H1 (cell line): ENCODE data around the gene PGBD5. TPM values are rescaled to one million over a fixed set of nuclear protein-coding genes. Genes with fewer than 3 reads are reported as not detected.

ENCODE experiments used
- CTCF ChIA-PET: fragments of 300-600 bp; sonication (Branson Sonifier 250); formaldehyde crosslinking; loops from one replicate; lab custom pipeline; 2021; ENCODE audit not compliant: partially characterized antibody; lab: Charles Lee
- POLR2A ChIA-PET: fragments of 300-600 bp; sonication (Branson Sonifier 250); formaldehyde crosslinking; loops from one replicate; lab custom pipeline; 2021; ENCODE audit warnings: inconsistent platforms; ENCODE audit not compliant: partially characterized antibody; lab: Charles Lee
- DNase-seq, 2 experiments: peaks; one replicate each; pipeline versions ENCODE4 v3.0.0 to v3.0.0-alpha.2; 2010 to 2022; ENCODE audit warnings: low spot score in 2 of 2, low read depth in 1 of 2, mixed read lengths in 1 of 2
- FAIRE-seq: peaks from 2 replicates; lab custom pipeline; 2011; peaks lifted over from hg19 to GRCh38; lab: Jason Lieb, UNC
- H2AFZ ChIP-seq: 2 replicates; pipeline ENCODE4 v1.8.1; 2012; ENCODE audit warnings: low read length, inconsistent platforms
- H2AK5ac ChIP-seq: 2 replicates; pipeline ENCODE4 v1.6.1; 2013; ENCODE audit warnings: low read depth, low read length
- H2BK120ac ChIP-seq: replicated peaks from 2 replicates; pipeline ENCODE3; 2013; ENCODE audit warnings: low read depth, low read length, inconsistent platforms
- H2BK12ac ChIP-seq: 2 replicates; pipeline ENCODE4 v1.6.1; 2013; ENCODE audit warnings: low read depth, low read length
- H2BK15ac ChIP-seq: 2 replicates; pipeline ENCODE4 v1.6.1; 2013; ENCODE audit warnings: low read length
- H2BK20ac ChIP-seq: 2 replicates; pipeline ENCODE4 v1.6.1; 2013; ENCODE audit warnings: low read length
- H2BK5ac ChIP-seq: 2 replicates; pipeline ENCODE4 v1.6.1; 2013; ENCODE audit warnings: low read depth, low read length
- H3K14ac ChIP-seq: 2 replicates; pipeline ENCODE4 v1.6.1; 2013; ENCODE audit warnings: inconsistent platforms; ENCODE audit not compliant: insufficient read length
- H3K18ac ChIP-seq: 2 replicates; pipeline ENCODE4 v1.6.1; 2013; ENCODE audit warnings: low read length; ENCODE audit errors: extremely low read depth
- H3K23ac ChIP-seq: 2 replicates; pipeline ENCODE4 v1.6.1; 2013; ENCODE audit warnings: inconsistent platforms; ENCODE audit not compliant: insufficient read length
- H3K23me2 ChIP-seq: 2 replicates; pipeline ENCODE4 v1.6.1; 2013; ENCODE audit warnings: low read depth, low read length
- H3K27ac ChIP-seq: 2 replicates; pipeline ENCODE4 v1.6.1; 2011; ENCODE audit warnings: low read depth, low read length, inconsistent platforms
- H3K27me3 ChIP-seq, 4 experiments: replicated peaks in 1 of 4; 1 replicate in 1 of 4; 2 replicates in 3 of 4; pipeline versions ENCODE4 v1.6.1 to v1.8.1; 2011 to 2013; ENCODE audit warnings: low read length in 3 of 4, mild to moderate bottlenecking in 3 of 4, inconsistent platforms in 2 of 4, mixed read lengths in 2 of 4, moderate library complexity in 1 of 4; ENCODE audit not compliant: control insufficient read depth in 3 of 4, insufficient read depth in 3 of 4; ENCODE audit errors: extremely low read depth in 1 of 4
- H3K36me3 ChIP-seq, 4 experiments: 2 replicates each; pipeline versions ENCODE4 v1.6.1 to v1.8.1; 2011 to 2013; ENCODE audit warnings: mild to moderate bottlenecking in 4 of 4, low read length in 3 of 4, moderate library complexity in 2 of 4, control low read depth in 1 of 4, inconsistent platforms in 1 of 4; ENCODE audit not compliant: insufficient read depth in 4 of 4, control insufficient read depth in 2 of 4
- H3K4ac ChIP-seq: replicated peaks from 2 replicates; pipeline ENCODE3; 2013; ENCODE audit warnings: low read length, low read depth, mixed read lengths, inconsistent platforms; ENCODE audit not compliant: insufficient read length
- H3K4me1 ChIP-seq, 4 experiments: replicated peaks in 1 of 4; 1 replicate in 1 of 4; 2 replicates in 3 of 4; pipeline versions ENCODE4 v1.6.1 to v1.8.1; 2011 to 2013; ENCODE audit warnings: low read length in 3 of 4, inconsistent platforms in 2 of 4, mixed read lengths in 1 of 4; ENCODE audit not compliant: insufficient read depth in 4 of 4, control insufficient read depth in 3 of 4
- H3K4me2 ChIP-seq, 2 experiments: 2 replicates each; pipeline versions ENCODE4 v1.6.1 to v1.8.1; 2011 to 2013; ENCODE audit warnings: low read depth in 2 of 2, low read length in 2 of 2, control low read depth in 1 of 2, inconsistent platforms in 1 of 2, mild to moderate bottlenecking in 1 of 2; ENCODE audit not compliant: insufficient read depth in 1 of 2
- H3K4me3 ChIP-seq, 4 experiments: fragments of 200-600, 300-600 bp in 1 of 4; sonication (generic), shearing (Covaris generic), sonication (Bioruptor Twin) in 1 of 4; 2 replicates each; pipeline versions ENCODE4 v1.5.1 to v1.8.1; 2011 to 2016; ENCODE audit warnings: low read length in 4 of 4, low read depth in 3 of 4, control low read depth in 2 of 4, inconsistent platforms in 2 of 4, mild to moderate bottlenecking in 2 of 4, mixed read lengths in 1 of 4, moderate library complexity in 1 of 4; ENCODE audit not compliant: insufficient read depth in 2 of 4; ENCODE audit errors: extremely low read depth in 1 of 4
- H3K56ac ChIP-seq: replicated peaks from 2 replicates; pipeline ENCODE3; 2013; ENCODE audit warnings: low read depth, mild to moderate bottlenecking, mixed read lengths, low read length, inconsistent platforms; ENCODE audit not compliant: insufficient read length
- H3K79me1 ChIP-seq: 2 replicates; pipeline ENCODE4 v1.6.1; 2013; ENCODE audit warnings: low read depth, low read length, control low read depth
- H3K79me2 ChIP-seq, 2 experiments: 2 replicates each; pipeline versions ENCODE4 v1.6.1 to v1.8.1; 2012 to 2013; ENCODE audit warnings: low read length in 2 of 2, mild to moderate bottlenecking in 2 of 2, inconsistent platforms in 1 of 2; ENCODE audit not compliant: insufficient read depth in 2 of 2, control insufficient read depth in 1 of 2
- H3K9ac ChIP-seq, 4 experiments: replicated peaks in 1 of 4; 1 replicate in 1 of 4; 2 replicates in 3 of 4; pipeline versions ENCODE4 v1.6.1 to v1.8.1; 2011 to 2013; ENCODE audit warnings: low read depth in 3 of 4, low read length in 3 of 4, control low read depth in 2 of 4, mild to moderate bottlenecking in 2 of 4, moderate library complexity in 2 of 4, inconsistent platforms in 1 of 4; ENCODE audit errors: extremely low read depth in 1 of 4
- H3K9me3 ChIP-seq, 2 experiments: 2 replicates each; pipeline versions ENCODE4 v1.6.1 to v1.8.1; 2012 to 2013; ENCODE audit warnings: mild to moderate bottlenecking in 2 of 2, moderate library complexity in 2 of 2, control low read depth in 1 of 2, inconsistent platforms in 1 of 2, low read depth in 1 of 2, low read length in 1 of 2, mixed read lengths in 1 of 2; ENCODE audit not compliant: insufficient read depth in 2 of 2
- H4K20me1 ChIP-seq, 2 experiments: replicated peaks in 1 of 2; 2 replicates each; pipeline versions ENCODE3 to v1.8.1; 2011 to 2013; ENCODE audit warnings: inconsistent platforms in 2 of 2, low read length in 2 of 2, mild to moderate bottlenecking in 1 of 2; ENCODE audit not compliant: insufficient read depth in 2 of 2, control insufficient read depth in 1 of 2
- H4K5ac ChIP-seq: 2 replicates; pipeline ENCODE4 v1.6.1; 2013; ENCODE audit warnings: low read length, low read depth, mixed read lengths, inconsistent platforms; ENCODE audit not compliant: insufficient read length
- H4K8ac ChIP-seq: 2 replicates; pipeline ENCODE4 v1.8.0; 2013; ENCODE audit warnings: mild to moderate bottlenecking, moderate library complexity, low read length, inconsistent platforms; ENCODE audit not compliant: insufficient read depth; ENCODE audit errors: extremely low read depth
- H4K91ac ChIP-seq: replicated peaks from 2 replicates; pipeline ENCODE3; 2013; ENCODE audit warnings: low read length, mixed read lengths, inconsistent platforms; ENCODE audit not compliant: insufficient read length
- BRCA1 ChIP-seq: IDR thresholded peaks from 2 replicates; pipeline ENCODE4 v1.6.1; 2012; ENCODE audit warnings: low read depth, low read length, improper control_type of control experiment
- CREB1 ChIP-seq: IDR thresholded peaks from 2 replicates; pipeline ENCODE4 v1.6.1; 2012; ENCODE audit warnings: inconsistent platforms
- HDAC2 ChIP-seq, 2 experiments: fragments of 300-600 bp in 1 of 2; sonication (generic) in 1 of 2; IDR thresholded peaks; 2 replicates each; pipeline ENCODE4 v1.6.1; 2011 to 2012; ENCODE audit warnings: low read depth in 2 of 2, low read length in 2 of 2, mild to moderate bottlenecking in 2 of 2, moderate library complexity in 2 of 2, borderline replicate concordance in 1 of 2, inconsistent platforms in 1 of 2
- POLR2A ChIP-seq, 2 experiments: IDR thresholded peaks; 1 replicate in 1 of 2; 2 replicates in 1 of 2; pipeline ENCODE4 v1.6.1; 2011; ENCODE audit warnings: low read depth in 2 of 2, low read length in 2 of 2, mild to moderate bottlenecking in 2 of 2; ENCODE audit errors: control extremely low read depth in 1 of 2
- SIN3A ChIP-seq, 2 experiments: IDR thresholded peaks in 1 of 2; conservative IDR thresholded peaks in 1 of 2; 2 replicates each; pipeline ENCODE4 v1.6.1; 2011 to 2012; ENCODE audit warnings: low read length in 2 of 2, improper control_type of control experiment in 1 of 2, low read depth in 1 of 2, mild to moderate bottlenecking in 1 of 2
- SIRT6 ChIP-seq: IDR thresholded peaks from one replicate; pipeline ENCODE4 v1.7.1; 2012; ENCODE audit warnings: low read length, inconsistent platforms
- SIX5 ChIP-seq: IDR thresholded peaks from 2 replicates; pipeline ENCODE4 v1.6.1; 2011; ENCODE audit warnings: mild to moderate bottlenecking, low read depth, low read length
- SP4 ChIP-seq: IDR thresholded peaks from 2 replicates; pipeline ENCODE4 v1.6.1; 2012; ENCODE audit warnings: low read length, inconsistent platforms
- TAF7 ChIP-seq: optimal IDR thresholded peaks from 2 replicates; pipeline ENCODE3; 2011; ENCODE audit warnings: low read depth, mild to moderate bottlenecking, inconsistent platforms, low read length, moderate library complexity, borderline replicate concordance
- WGBS, 2 experiments: shearing (Covaris generic) in 1 of 2; methylation state at CpG; one replicate each; pipeline versions ENCODE4 v1.1.6 to v1.1.7; 2013 to 2015; ENCODE audit warnings: low lambda C conversion rate in 2 of 2, mixed read lengths in 2 of 2, inconsistent platforms in 1 of 2, low coverage in 1 of 2, missing lambda C conversion rate in 1 of 2; ENCODE audit not compliant: insufficient replicate concordance in 2 of 2, insufficient coverage in 1 of 2, insufficient read length in 1 of 2; ENCODE audit errors: extremely low coverage in 1 of 2, missing lambda C conversion rate in 1 of 2; 5-methylcytosine and 5-hydroxymethylcytosine counted together
- polyA plus RNA-seq, 7 experiments: library from polyadenylated mRNA; depleted of rRNA in 3 of 7; stranded (reverse) in 5 of 7; unstranded in 2 of 7; fragments of >200 nt in 5 of 7; fragments of 200-250 nt in 2 of 7; gene quantifications; 1 replicate in 5 of 7; 2 replicates in 1 of 7; 4 replicates in 1 of 7; pipeline versions ENCODE4 v1.2.1 to v1.2.3, GENCODE V29; 2011 to 2013; ENCODE audit warnings: missing spikeins in 2 of 7, mixed read lengths in 2 of 7
- total RNA-seq: library from RNA; stranded (reverse); fragmentation: NEBNext Ultra II Directional; extraction: Animal tissue kit (Norgen Biotek cat#: 25700); gene quantifications from 2 replicates; pipeline ENCODE4 v1.2.1, GENCODE V29; 2021
- TF ChIP-seq, protein P1 (sequence below), 3 experiments: IDR thresholded peaks; 1 replicate in 2 of 3; 2 replicates in 1 of 3; pipeline versions ENCODE4 v1.5.1 to v1.6.1; 2011; ENCODE audit warnings: low read length in 3 of 3, mild to moderate bottlenecking in 3 of 3, inconsistent platforms in 2 of 3, low read depth in 1 of 3, moderate library complexity in 1 of 3; ENCODE audit not compliant: insufficient read depth in 1 of 3; ENCODE audit errors: control extremely low read depth in 1 of 3
- TF ChIP-seq, protein P2 (sequence below): IDR thresholded peaks from 2 replicates; pipeline ENCODE4 v1.6.1; 2011; ENCODE audit warnings: low read depth, mild to moderate bottlenecking, low read length; ENCODE audit not compliant: insufficient read depth

Gene PGBD5
- total and polyA plus RNA-seq, 2 of the 8 experiments (the other 6 are each of a cell fraction or from before 2014, with no cell fraction given) = 16.3 to 18.4 TPM

DNA sequence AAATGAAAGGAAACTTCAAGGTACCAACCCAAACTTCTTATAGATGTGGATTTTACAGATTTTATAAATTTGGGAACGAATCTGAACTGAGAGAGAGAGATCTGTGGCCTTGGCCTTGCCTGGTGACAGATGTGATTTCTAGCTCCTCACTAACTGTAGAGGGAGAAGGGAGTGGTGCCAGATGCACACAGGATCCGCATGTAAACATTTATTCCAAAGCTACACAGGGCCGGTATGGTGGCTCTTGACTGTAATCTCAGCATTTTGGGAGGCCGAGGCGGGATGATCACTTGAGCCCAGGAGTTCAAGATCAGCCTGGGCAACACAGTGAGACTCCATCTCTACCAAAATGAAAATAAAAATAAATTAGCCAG lies 77.1 kb downstream of the PGBD5 start:
- Histone ChIP-seq H2BK20ac (no peak overlapping the region), H3K9me3 (no peaks in the 10 kb centered on the region), H3K4ac (no peak overlapping the region), H3K36me3 (peaks cover 5 to 11% (median 7%) of the 10 kb centered on the region in 4 experiments; a peak in 7 of 8 replicates), H3K14ac (no peak overlapping the region), H3K4me2 (no peak overlapping the region), H2BK120ac (no peak overlapping the region), H2AFZ (no peak overlapping the region), H3K27ac (no peak overlapping the region), H3K56ac (no peak overlapping the region), H3K23ac (no peak overlapping the region), H3K23me2 (no peaks in the 10 kb centered on the region), H4K8ac (no peak overlapping the region), H3K27me3 (no peaks in the 10 kb centered on the region), H3K4me3 (no peak overlapping the region), H4K5ac (no peak overlapping the region), H3K9ac (no peak overlapping the region), H2BK12ac (no peak overlapping the region), H4K20me1 (peaks cover 0 to 1% of the 10 kb centered on the region in 2 experiments), H4K91ac (no peak overlapping the region), H2BK5ac (no peak overlapping the region), H3K79me2 (no peaks in the 10 kb centered on the region), H3K79me1 (no peaks in the 10 kb centered on the region; the same call in 1 of the 2 replicates), H2BK15ac (no peak overlapping the region), H2AK5ac (no peak overlapping the region), H3K18ac (no peak overlapping the region), H3K4me1 (no peaks in the 10 kb centered on the region)
- FAIRE-seq (no peak), DNase-seq (no peak)
- ChIA-PET CTCF (no interaction called here), POLR2A (interaction anchor here (0.5 to 1.3 kb wide), 2 partner anchors 14 to 294 kb away, joined by 3 read pairs; no protein-coding TSS in a partner anchor)
- TF ChIP-seq SIRT6 = no peak
- TF ChIP-seq, protein P1, sequence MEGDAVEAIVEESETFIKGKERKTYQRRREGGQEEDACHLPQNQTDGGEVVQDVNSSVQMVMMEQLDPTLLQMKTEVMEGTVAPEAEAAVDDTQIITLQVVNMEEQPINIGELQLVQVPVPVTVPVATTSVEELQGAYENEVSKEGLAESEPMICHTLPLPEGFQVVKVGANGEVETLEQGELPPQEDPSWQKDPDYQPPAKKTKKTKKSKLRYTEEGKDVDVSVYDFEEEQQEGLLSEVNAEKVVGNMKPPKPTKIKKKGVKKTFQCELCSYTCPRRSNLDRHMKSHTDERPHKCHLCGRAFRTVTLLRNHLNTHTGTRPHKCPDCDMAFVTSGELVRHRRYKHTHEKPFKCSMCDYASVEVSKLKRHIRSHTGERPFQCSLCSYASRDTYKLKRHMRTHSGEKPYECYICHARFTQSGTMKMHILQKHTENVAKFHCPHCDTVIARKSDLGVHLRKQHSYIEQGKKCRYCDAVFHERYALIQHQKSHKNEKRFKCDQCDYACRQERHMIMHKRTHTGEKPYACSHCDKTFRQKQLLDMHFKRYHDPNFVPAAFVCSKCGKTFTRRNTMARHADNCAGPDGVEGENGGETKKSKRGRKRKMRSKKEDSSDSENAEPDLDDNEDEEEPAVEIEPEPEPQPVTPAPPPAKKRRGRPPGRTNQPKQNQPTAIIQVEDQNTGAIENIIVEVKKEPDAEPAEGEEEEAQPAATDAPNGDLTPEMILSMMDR (IDR thresholded peaks at IDR 0.05; ENCODE audit: control extremely low read depth in 1 of 3, insufficient read depth in 1 of 3, low read depth in 1 of 3, low read length in 3 of 3) = no peak
- TF ChIP-seq TAF7 = no peak
- TF ChIP-seq HDAC2 (IDR thresholded peaks at IDR 0.05; ENCODE audit: borderline replicate concordance in 1 of 2, low read depth in 2 of 2, low read length in 2 of 2) = no peak
- no peak for TF ChIP-seq CREB1
- TF ChIP-seq POLR2A (IDR thresholded peaks at IDR 0.05; ENCODE audit: control extremely low read depth in 1 of 2, low read depth in 2 of 2, low read length in 2 of 2) = no peak
- no peak for TF ChIP-seq SP4
- no peak for TF ChIP-seq BRCA1
- TF ChIP-seq, protein P2, sequence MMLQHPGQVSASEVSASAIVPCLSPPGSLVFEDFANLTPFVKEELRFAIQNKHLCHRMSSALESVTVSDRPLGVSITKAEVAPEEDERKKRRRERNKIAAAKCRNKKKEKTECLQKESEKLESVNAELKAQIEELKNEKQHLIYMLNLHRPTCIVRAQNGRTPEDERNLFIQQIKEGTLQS = no peak
- no peak for TF ChIP-seq SIX5
- TF ChIP-seq SIN3A (conservative IDR thresholded peaks at IDR 0.05 in 1 of 2, IDR thresholded peaks at IDR 0.05 in 1 of 2; ENCODE audit: low read depth in 1 of 2, low read length in 2 of 2) = no peak
- 89% methylated on average over 5 of the region's 5 CpGs; no CpG with 5 or more reads in 1 of the 2 experiments for WGBS, 2 experiments
